HFFc6 (cell line): ENCODE results near the gene MPEG1. TPM values are rescaled to one million over a fixed set of nuclear protein-coding genes. Genes with fewer than 3 reads are reported as not detected.

ENCODE experiments used
- DNase-seq: peaks from one replicate; pipeline ENCODE4 v3.0.0-alpha.2; 2018
- H3K27ac Mint-ChIP-seq: 2 replicates; pipeline ENCODE4 v1.8.0; 2020; ENCODE audit warnings: mild to moderate bottlenecking, mixed read lengths
- H3K27me3 Mint-ChIP-seq: 2 replicates; pipeline ENCODE4 v1.8.0; 2021; ENCODE audit warnings: mild to moderate bottlenecking, moderate library complexity, mixed read lengths; ENCODE audit not compliant: insufficient read depth
- H3K36me3 Mint-ChIP-seq: 2 replicates; pipeline ENCODE4 v1.8.0; 2021; ENCODE audit warnings: low read depth, mixed read lengths
- H3K4me1 Mint-ChIP-seq: 2 replicates; pipeline ENCODE4 v1.8.0; 2020; ENCODE audit warnings: low read depth, mixed read lengths
- H3K4me3 Mint-ChIP-seq: 2 replicates; pipeline ENCODE4 v1.8.0; 2020; ENCODE audit warnings: mild to moderate bottlenecking, moderate library complexity, mixed read lengths
- H3K9me3 Mint-ChIP-seq: 2 replicates; pipeline ENCODE4 v1.8.0; 2020; ENCODE audit warnings: mild to moderate bottlenecking, mixed read lengths
- total RNA-seq, 6 experiments: library from RNA; stranded (reverse); fragmentation: NEBNext Ultra II Directional; extraction: Animal tissue kit (Norgen Biotek cat#: 25700); gene quantifications; 2 replicates in 1 of 6; 3 replicates in 5 of 6; pipeline ENCODE4 v1.2.3, GENCODE V29; 2021
- TF ChIP-seq, protein P1 (sequence below): fragments of 200-600 bp; sonication (generic); IDR thresholded peaks from 2 replicates; pipeline ENCODE4 v1.5.0; 2021; ENCODE audit warnings: antibody characterized with exemption, mild to moderate bottlenecking

Gene MPEG1
- total RNA-seq, 6 experiments from 2014 or later = not detected

DNA sequence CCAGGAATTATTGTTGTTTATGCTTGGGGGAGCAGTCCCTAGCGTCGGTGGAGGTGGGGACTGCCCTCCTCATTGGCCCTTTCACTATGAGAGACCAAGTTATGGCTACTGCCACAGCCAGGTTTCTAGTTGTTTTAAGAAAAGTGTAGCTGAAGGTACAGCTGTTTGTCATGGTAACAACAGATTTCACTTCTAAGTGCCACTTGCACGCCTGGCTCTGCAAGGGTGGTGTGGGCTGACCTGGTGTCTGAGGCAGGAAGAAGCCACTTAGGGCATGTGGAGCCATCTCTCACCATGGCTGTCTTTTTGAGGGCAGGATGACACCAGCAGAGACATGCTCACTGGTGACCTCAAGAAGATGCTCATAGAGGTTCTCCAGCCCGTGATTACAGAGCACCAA, 46.3 kb upstream of the MPEG1 start:
- Mint-ChIP-seq H3K4me3 (no peak overlapping the region), H3K27ac (no peak overlapping the region), H3K4me1 (no peaks in the 10 kb centered on the region), H3K9me3 (no peaks in the 10 kb centered on the region; the same call in 1 of the 2 replicates), H3K36me3 (no peaks in the 10 kb centered on the region), H3K27me3 (peaks cover 9% of the 10 kb centered on the region)
- TF ChIP-seq, protein P1, sequence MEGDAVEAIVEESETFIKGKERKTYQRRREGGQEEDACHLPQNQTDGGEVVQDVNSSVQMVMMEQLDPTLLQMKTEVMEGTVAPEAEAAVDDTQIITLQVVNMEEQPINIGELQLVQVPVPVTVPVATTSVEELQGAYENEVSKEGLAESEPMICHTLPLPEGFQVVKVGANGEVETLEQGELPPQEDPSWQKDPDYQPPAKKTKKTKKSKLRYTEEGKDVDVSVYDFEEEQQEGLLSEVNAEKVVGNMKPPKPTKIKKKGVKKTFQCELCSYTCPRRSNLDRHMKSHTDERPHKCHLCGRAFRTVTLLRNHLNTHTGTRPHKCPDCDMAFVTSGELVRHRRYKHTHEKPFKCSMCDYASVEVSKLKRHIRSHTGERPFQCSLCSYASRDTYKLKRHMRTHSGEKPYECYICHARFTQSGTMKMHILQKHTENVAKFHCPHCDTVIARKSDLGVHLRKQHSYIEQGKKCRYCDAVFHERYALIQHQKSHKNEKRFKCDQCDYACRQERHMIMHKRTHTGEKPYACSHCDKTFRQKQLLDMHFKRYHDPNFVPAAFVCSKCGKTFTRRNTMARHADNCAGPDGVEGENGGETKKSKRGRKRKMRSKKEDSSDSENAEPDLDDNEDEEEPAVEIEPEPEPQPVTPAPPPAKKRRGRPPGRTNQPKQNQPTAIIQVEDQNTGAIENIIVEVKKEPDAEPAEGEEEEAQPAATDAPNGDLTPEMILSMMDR = no peak
- DNase-seq = no peak

DNA sequence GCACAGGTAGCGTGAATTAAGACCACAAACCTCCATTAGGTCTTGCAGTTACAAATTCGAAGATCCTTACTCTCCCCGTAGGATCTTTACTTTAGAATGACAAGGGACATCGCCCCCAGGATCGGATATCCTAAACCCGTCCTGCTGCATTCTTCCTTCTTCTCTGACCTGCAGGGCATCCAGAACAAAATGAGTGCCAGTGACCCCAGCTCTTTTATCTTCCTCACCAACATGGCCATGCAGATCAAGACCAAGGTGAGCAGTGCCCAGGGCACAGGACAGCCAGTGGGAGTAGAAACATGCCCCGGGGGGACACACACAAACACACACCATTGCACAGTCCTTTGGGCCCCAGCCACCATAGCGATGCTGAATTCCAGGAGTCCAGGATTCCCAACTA, 42.6 kb upstream of the MPEG1 start:
- H3K27ac Mint-ChIP-seq = no peak overlapping the region
- H3K36me3 Mint-ChIP-seq = no peaks in the 10 kb centered on the region
- no peaks in the 10 kb centered on the region; the same call in 1 of the 2 replicates for H3K9me3 Mint-ChIP-seq
- peaks cover 5% of the 10 kb centered on the region; the same call in 1 of the 2 replicates for H3K27me3 Mint-ChIP-seq
- TF ChIP-seq, protein P1 = no peak
- DNase-seq = no peak
- H3K4me1 Mint-ChIP-seq = no peaks in the 10 kb centered on the region
- no peak overlapping the region for H3K4me3 Mint-ChIP-seq

- TF ChIP-seq, protein P1 = no peak
- Mint-ChIP-seq H3K9me3 (no peaks in the 10 kb centered on the region; the same call in 1 of the 2 replicates), H3K4me1 (no peaks in the 10 kb centered on the region), H3K4me3 (no peak overlapping the region), H3K36me3 (no peaks in the 10 kb centered on the region), H3K27me3 (peaks cover 5% of the 10 kb centered on the region; the same call in 1 of the 2 replicates), H3K27ac (no peak overlapping the region)
- DNase-seq = no peak
These were observed 41.6 kb upstream of the MPEG1 start for GRCh38 chr11:59254286-59254685.

DNA sequence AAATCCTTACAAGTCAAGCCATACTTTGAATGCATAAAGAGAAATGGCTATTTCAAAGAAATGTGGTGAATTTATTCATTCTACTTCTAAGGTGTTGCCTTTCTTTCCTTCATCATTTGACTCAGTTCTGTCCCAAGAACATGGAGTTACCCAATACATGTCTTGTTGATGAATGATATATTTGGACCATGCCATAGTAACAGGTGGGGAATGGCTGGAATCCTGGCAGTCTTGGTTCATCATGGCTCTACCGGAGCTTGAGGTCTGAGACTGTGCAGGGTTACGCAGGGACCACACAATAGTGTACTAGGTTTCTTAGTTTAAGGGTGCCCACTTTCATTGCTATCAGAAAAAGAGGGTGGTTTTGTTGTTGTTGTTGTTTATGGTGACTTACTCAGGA, 40.3 kb upstream of the MPEG1 start:
- Mint-ChIP-seq H3K27ac (no peak overlapping the region), H3K27me3 (peaks cover 3% of the 10 kb centered on the region; the same call in 1 of the 2 replicates), H3K4me1 (no peaks in the 10 kb centered on the region), H3K4me3 (no peak overlapping the region), H3K9me3 (no peaks in the 10 kb centered on the region; the same call in 1 of the 2 replicates), H3K36me3 (no peaks in the 10 kb centered on the region)
- TF ChIP-seq, protein P1 = no peak
- no peak for DNase-seq

GRCh38 chr11:59249535-59249934, 36.8 kb upstream of the MPEG1 start:
- Mint-ChIP-seq H3K27ac (no peak overlapping the region), H3K4me1 (no peaks in the 10 kb centered on the region), H3K9me3 (no peaks in the 10 kb centered on the region; the same call in 1 of the 2 replicates), H3K36me3 (no peaks in the 10 kb centered on the region), H3K4me3 (no peak overlapping the region), H3K27me3 (peaks cover 1% of the 10 kb centered on the region; the same call in 1 of the 2 replicates)
- TF ChIP-seq, protein P1 = no peak
- no peak for DNase-seq
